GM18498 (cell line): Measurements from ENCODE around the gene DHX34.
"Not testable (repeated sequence)": the region's sequence is repeated elsewhere in the genome, so short reads cannot be mapped to it uniquely, and the experiment has no call there.

Experiments
- ATAC-seq: cut with Tn5 transposase; IDR thresholded peaks from one replicate; pipeline ENCODE4 v1.9.1; 2021; ENCODE audit warnings: mild to moderate bottlenecking, moderate library complexity; ENCODE audit not compliant: unreplicated experiment

The DHX34 gene

GRCh38 chr19:47363758-47364531, 14.8 kb downstream of the DHX34 start:
- ATAC-seq: no peak

- not testable (repeated sequence) for ATAC-seq
Observed at GRCh38 chr19:47365455-47365854, 16.3 kb downstream of the DHX34 start.

GRCh38 chr19:47370045-47370611, 21.0 kb downstream of the DHX34 start:
- ATAC-seq: no peak

GRCh38 chr19:47371261-47371660, 22.1 kb downstream of the DHX34 start:
- ATAC-seq: no peak

- no peak for ATAC-seq
Observed at GRCh38 chr19:47372603-47373002, 23.5 kb downstream of the DHX34 start.

- ATAC-seq: no peak
Observed at GRCh38 chr19:47373246-47374240, 24.4 kb downstream of the DHX34 start.

- no peak for ATAC-seq
Observed at GRCh38 chr19:47374876-47375693, 26.0 kb downstream of the DHX34 start.

- no peak for ATAC-seq
Observed at GRCh38 chr19:47375694-47376588, 26.8 kb downstream of the DHX34 start.

GRCh38 chr19:47376589-47377144, 27.6 kb downstream of the DHX34 start:
- ATAC-seq: no peak

GRCh38 chr19:47377208-47377701, 28.1 kb downstream of the DHX34 start:
- no peak for ATAC-seq

GRCh38 chr19:47377801-47378200, 28.7 kb downstream of the DHX34 start:
- ATAC-seq: no peak

- no peak for ATAC-seq
Observed at GRCh38 chr19:47378246-47378645, 29.1 kb downstream of the DHX34 start.

- no peak for ATAC-seq
Observed at GRCh38 chr19:47379381-47379938, 30.3 kb downstream of the DHX34 start.

- no peak for ATAC-seq
Observed at GRCh38 chr19:47380559-47380958, 31.4 kb downstream of the DHX34 start.

- ATAC-seq: no peak
Observed at GRCh38 chr19:47381121-47381520, 32.0 kb downstream of the DHX34 start.

- ATAC-seq: no peak
Observed at GRCh38 chr19:47381653-47382279, 32.7 kb downstream of the DHX34 start.

- not testable (repeated sequence) for ATAC-seq
Observed at GRCh38 chr19:47383890-47384289, 34.8 kb downstream of the DHX34 start.

- ATAC-seq: not testable (repeated sequence)
Observed at GRCh38 chr19:47384533-47384932, 35.4 kb downstream of the DHX34 start.
